Neutrophil (primary cell): Measurements from ENCODE around the gene ANK3.

Experiments
- H3K27ac ChIP-seq: fragments of 200-600 bp; sonication (generic); 2 replicates; pipeline ENCODE4 v1.5.1; 2016; ENCODE audit warnings: mild to moderate bottlenecking, moderate library complexity
- H3K27me3 ChIP-seq: fragments of 200-600 bp; sonication (generic); 2 replicates; pipeline ENCODE4 v1.6.0; 2016; ENCODE audit warnings: mild to moderate bottlenecking
- H3K36me3 ChIP-seq: fragments of 200-600 bp; sonication (generic); 2 replicates; pipeline ENCODE4 v1.5.1; 2017
- H3K4me1 ChIP-seq, 2 experiments: fragments of 200-600 bp in 1 of 2; sonication (generic) in 1 of 2; 1 replicate in 1 of 2; 2 replicates in 1 of 2; pipeline versions ENCODE4 v1.5.1 to v1.6.1; 2013 to 2016; ENCODE audit warnings: low read depth in 1 of 2, low read length in 1 of 2, mild to moderate bottlenecking in 1 of 2, moderate library complexity in 1 of 2; ENCODE audit not compliant: control insufficient read depth in 1 of 2, insufficient read depth in 1 of 2
- H3K4me3 ChIP-seq, 2 experiments: fragments of 200-600 bp in 1 of 2; sonication (generic) in 1 of 2; 1 replicate in 1 of 2; 2 replicates in 1 of 2; pipeline ENCODE4 v1.5.1; 2013 to 2016; ENCODE audit warnings: low read depth in 1 of 2, low read length in 1 of 2, mild to moderate bottlenecking in 1 of 2, moderate library complexity in 1 of 2
- H3K9me3 ChIP-seq: fragments of 200-600 bp; sonication (generic); 2 replicates; pipeline ENCODE4 v1.5.1; 2016
- TF ChIP-seq, protein P1 (sequence below): fragments of 200-600 bp; sonication (generic); IDR thresholded peaks from 2 replicates; pipeline ENCODE4 v1.5.1; 2016; ENCODE audit warnings: antibody characterized with exemption

ANK3 gene

DNA sequence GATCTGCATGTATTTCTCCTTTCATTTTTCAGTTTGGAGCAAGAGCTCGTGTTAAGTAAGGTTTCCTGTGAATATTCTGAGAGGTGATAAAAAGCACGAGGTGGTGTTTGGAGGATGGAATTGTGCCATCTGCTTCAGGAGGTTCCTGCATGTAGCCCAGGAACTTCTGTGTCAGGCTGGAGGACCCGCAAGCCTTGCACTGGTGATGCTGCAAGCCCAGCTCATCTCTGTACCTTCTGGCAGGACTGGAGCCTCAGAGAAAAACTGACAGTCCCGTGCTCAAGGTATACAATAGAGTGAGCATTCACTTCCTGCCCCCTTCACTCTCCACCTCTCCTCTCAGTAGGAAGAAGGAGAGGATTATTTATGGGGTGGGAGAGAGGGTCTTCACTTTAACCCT is 242.7 kb downstream of the ANK3 start:
- Histone ChIP-seq H3K27me3 (no peaks in the 10 kb centered on the region), H3K4me3 (no peak overlapping the region), H3K27ac (no peak overlapping the region), H3K9me3 (no peaks in the 10 kb centered on the region), H3K4me1 (no peaks in the 10 kb centered on the region), H3K36me3 (no peaks in the 10 kb centered on the region)
- TF ChIP-seq, protein P1, sequence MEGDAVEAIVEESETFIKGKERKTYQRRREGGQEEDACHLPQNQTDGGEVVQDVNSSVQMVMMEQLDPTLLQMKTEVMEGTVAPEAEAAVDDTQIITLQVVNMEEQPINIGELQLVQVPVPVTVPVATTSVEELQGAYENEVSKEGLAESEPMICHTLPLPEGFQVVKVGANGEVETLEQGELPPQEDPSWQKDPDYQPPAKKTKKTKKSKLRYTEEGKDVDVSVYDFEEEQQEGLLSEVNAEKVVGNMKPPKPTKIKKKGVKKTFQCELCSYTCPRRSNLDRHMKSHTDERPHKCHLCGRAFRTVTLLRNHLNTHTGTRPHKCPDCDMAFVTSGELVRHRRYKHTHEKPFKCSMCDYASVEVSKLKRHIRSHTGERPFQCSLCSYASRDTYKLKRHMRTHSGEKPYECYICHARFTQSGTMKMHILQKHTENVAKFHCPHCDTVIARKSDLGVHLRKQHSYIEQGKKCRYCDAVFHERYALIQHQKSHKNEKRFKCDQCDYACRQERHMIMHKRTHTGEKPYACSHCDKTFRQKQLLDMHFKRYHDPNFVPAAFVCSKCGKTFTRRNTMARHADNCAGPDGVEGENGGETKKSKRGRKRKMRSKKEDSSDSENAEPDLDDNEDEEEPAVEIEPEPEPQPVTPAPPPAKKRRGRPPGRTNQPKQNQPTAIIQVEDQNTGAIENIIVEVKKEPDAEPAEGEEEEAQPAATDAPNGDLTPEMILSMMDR, result no peak

DNA sequence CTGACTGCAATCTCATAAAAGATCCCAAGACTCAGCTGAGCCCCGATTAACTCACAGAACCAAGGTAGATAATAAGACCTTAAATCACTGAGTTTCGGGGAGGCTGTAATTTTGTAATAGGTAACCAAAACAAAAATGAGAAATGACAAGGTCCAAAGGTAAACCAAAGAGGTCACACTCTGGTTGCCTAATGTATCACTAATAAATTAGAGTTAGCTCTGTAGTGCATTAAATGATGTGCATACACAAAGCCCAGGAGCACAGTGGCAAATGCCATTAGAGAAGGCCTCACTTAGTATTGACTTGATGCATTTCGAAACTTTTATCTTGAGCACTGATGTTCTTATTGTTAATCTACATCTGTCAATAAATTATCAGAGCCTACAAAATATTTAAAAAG is 245.6 kb downstream of the ANK3 start:
- Histone ChIP-seq H3K4me3 (no peak overlapping the region), H3K27me3 (peaks cover 8% of the 10 kb centered on the region), H3K4me1 (no peaks in the 10 kb centered on the region)

DNA sequence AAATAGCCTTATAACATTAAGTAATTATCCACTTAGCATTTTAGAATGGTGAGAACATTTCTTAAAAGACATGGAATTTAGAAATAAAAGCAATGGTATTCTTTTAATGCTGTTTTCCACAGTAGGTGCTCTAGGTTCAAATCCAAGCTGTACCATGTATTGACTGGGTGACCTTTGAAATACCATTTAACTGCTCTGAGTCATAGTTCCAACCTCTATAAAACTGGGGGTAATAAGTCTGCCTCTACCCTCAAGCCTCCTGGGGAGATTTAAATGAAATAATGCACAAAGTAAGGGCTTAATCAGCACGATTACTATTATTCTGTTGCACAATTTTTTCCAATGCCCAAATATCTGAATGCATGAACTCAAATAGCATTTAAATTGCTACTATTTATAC is 246.9 kb downstream of the ANK3 start:
- peaks cover 8% of the 10 kb centered on the region for H3K27me3 ChIP-seq
- TF ChIP-seq, protein P1, result no peak

More for the DNA sequence above, 245.6 kb downstream of the ANK3 start:
- H3K27ac ChIP-seq, result no peak overlapping the region
- H3K9me3 ChIP-seq, result no peaks in the 10 kb centered on the region
- TF ChIP-seq, protein P1, result no peak
- no peaks in the 10 kb centered on the region for H3K36me3 ChIP-seq

DNA sequence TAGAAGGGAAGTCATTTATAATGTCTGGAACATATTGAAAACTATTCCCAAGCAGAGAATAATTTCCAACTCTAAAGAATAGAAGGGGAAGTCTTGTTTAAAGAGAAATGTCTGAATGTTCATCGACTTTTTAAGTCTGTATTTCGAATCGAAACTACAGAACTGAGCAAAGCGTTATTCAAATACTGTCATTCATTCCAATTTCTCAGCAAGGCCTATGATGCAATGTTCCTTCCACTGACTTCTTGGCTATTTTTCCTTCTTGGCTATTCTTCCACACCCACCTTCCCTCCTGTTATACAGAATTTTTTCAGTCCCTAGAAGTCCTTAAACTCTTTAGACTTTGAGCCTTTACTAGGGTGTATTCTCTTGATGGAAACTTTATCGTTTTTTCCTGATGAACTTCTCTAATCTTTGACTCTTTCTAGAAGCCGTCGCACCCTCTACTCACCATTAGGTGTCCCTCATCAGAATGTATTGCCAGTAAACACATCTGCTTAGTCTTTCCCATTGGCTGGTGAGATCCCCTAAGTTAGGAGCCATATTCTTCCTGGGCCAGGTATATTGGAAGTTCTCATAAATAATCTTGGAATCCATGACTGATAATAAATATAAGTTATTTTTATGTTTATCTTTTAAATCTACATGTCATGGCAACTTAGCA is 247.6 kb downstream of the ANK3 start:
- Histone ChIP-seq H3K27me3 (peaks cover 8% of the 10 kb centered on the region), H3K36me3 (no peaks in the 10 kb centered on the region), H3K4me1 (no peaks in the 10 kb centered on the region), H3K27ac (no peak overlapping the region), H3K4me3 (no peak overlapping the region), H3K9me3 (no peaks in the 10 kb centered on the region)
- TF ChIP-seq, protein P1, result no peak

More for the DNA sequence above, 246.9 kb downstream of the ANK3 start:
- no peaks in the 10 kb centered on the region for H3K4me1 ChIP-seq
- H3K36me3 ChIP-seq, result no peaks in the 10 kb centered on the region
- no peak overlapping the region for H3K27ac ChIP-seq
- H3K4me3 ChIP-seq, result no peak overlapping the region
- H3K9me3 ChIP-seq, result no peaks in the 10 kb centered on the region

DNA sequence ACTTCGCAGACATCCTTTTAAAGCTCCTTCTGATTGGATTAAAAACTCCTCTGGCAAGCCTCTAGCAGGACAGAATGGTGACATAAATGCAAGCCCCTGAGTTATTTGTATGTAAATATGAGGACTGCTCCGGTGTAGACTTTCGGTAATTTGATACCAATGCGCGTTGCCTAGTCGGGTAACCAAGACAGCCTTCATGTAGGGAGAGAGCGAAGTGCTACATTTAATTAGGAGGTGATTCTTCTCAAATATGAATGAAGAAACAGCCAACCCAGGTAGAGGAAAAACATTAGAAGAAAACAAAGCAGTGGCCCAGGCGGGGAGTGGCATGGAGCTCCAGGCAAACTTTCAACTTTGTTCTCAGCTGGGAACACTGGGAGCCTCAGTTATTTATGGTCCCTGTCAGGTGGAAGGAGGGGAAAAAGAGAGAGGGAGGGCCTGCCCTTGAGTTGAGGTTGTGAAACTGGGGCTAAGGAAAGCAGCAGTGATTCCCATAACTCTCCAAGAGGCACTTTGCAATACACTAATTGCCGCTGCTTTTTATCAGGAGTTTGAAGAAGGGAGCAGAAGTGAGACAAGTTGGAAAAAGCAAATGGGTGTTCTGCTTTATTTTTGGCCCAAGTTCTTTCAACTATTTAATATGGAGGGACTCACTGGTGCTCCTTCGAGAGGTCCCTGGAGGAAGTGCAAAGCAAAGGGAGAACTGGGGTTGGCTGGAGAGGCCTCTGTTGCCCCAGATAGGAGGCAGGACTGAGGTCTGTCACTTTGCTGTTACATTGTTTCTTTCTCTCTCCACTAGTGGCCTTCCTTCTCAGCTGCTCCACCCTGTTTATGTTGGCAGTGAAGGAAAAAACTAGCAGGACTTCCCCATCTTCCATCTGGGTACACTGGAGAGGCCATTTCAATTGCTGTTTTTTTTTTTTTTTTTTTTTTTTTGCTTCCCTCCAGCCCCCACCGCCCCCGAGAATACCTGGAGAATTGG is 248.7 kb downstream of the ANK3 start:
- no peak overlapping the region for H3K27ac ChIP-seq
- H3K27me3 ChIP-seq, result peaks cover 8% of the 10 kb centered on the region
- no peaks in the 10 kb centered on the region for H3K36me3 ChIP-seq
- no peak overlapping the region for H3K4me3 ChIP-seq
- no peaks in the 10 kb centered on the region for H3K9me3 ChIP-seq
- no peaks in the 10 kb centered on the region for H3K4me1 ChIP-seq
- TF ChIP-seq, protein P1, result no peak
